HG03571 (cell line): Measurements from ENCODE around the gene NINJ1.
"Not testable (repeated sequence)": the region's sequence is repeated elsewhere in the genome, so short reads cannot be mapped to it uniquely, and the experiment has no call there.

Experiments
- ATAC-seq: cut with Tn5 transposase; IDR thresholded peaks from one replicate; pipeline ENCODE4 v1.9.1; 2021; ENCODE audit not compliant: unreplicated experiment

Gene NINJ1

DNA sequence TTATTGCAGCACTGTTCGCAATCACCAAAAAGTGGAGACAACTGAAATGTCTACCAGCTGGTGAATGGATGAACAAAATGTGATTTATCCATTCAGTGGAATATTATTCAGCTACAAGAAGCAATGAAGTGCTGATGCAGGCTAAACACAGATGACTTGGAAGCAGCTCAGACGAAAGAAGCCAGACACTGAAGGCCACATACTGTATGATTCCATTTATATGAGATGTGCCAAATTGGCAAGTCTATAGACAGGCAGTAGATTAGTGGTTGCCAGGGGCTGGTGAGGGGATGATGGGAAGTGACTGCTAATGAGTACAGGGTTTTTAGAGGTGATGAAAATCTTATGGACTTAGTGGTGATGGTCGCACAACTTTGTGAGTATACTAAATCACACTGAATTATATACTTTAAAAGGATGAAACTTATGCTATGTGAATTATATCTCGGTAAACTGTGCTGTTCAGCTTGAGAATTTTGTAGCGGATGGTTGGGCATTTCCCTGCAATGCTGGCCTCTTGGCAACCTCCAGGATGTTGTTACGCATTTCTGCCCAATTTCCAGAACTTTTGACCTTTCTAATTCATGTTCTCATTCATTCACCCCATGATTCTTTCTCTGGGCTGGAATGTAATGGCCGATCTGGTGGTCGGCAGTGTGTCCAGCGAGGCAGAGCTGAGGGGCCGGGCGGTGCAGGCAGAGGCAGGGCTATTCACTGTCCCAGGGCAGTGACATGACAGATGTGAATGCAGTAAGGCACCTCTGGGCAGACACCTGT is 27.9 kb upstream of the NINJ1 start:
- ATAC-seq: no peak

DNA sequence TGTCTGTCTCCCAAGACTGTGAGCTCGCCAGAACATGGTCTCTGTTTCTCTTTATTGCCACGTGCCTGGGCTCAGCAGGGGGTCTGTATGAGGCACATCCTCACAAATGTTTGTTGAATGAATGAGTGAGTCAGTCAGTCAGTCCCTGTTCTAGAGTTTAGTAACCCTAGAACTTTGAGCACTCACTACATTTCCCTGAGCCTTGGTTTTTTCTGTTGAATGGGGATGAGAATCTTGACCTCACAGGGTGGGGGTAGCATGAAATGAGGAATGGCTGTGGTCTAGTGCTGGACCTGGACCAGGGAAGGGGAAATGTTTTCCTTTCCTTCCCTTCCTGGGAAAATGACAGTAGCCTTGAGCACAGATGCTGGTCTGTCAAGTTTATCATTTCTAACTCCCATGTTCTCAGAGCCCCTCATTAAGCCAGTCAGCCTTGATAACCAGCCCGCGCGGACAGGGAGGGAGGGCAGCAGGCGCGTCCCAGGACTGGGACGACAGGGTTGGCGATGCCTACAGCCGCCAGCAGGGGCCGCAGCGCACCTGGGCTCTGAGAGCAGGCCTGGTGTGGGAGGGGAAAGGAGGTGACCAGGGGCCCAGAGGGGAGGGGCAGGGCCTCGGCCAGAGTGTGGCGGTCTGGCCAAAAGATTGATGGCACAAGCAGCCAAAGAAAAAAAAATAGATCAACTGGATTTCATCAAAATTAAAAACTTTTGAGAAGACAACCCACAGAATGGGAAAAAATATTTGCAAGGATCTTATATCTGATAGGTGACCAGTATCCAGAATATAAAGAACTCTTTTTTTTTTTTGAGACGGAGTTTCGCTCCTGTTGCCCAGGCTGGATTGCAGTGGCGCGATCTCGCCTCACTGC is 25.8 kb upstream of the NINJ1 start:
- peak; percentile 80 for ATAC-seq

DNA sequence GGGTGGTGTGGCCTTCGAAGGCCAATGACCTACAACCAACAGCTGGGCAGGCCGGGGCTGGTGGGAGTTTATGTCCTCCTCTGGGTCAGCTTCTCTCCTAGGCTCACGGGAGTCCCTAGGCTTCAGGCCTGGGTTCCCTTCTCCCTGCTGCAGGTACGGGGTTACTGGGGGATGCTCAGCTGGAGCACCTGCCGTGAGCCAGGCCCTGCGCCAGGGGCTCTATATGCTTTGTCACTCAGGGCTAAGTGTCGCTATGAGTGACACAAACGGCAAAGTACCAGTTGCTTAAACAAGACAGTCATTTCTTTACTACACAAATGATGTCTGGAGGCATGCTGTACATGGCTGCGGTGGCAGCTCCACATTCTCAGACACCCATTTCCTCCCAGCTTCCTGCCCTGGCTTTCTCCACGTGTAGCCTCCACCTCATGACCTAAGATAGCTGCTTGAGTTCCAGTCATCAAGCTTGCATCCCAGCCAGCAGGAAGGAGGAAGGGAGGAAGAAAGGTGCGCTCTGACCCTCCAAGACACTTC is 22.5 kb upstream of the NINJ1 start:
- ATAC-seq: peak; percentile 48

DNA sequence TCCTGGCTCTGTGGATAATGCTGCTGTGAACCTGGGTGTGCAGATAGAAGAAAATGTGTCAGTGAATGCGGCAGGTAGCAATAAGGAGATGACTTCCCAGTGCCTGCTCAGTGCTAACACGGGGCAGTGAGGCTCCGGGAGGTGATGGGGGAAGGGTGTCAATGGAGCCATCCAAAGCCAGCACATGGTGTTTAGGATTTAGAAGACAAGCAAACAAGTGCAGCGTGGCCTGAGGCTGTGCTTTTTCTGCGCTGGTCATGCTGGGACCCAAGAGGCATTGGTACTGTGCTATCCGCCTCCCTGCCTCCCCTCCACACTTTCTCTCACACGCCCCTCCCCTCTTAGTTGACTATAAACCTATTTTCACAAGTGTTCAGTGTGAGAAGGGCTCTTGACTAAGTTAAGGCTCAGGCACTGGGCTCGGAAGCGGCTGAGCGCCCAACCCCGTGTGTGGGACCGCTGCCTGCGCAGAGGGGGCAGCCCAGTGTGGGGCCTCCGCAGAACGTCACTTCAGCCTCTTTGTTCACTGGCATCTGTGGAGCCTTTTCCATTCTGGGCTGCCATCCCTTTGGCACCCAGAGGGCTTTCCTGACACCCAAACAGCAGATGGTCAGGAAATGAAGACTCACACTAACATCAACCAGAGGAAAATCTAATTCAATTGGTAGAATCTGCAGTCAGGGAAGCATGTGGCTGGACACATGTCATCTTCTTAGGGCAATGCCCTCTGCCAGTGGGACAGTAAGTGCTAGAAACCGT is 21.8 kb upstream of the NINJ1 start:
- ATAC-seq: no peak

DNA sequence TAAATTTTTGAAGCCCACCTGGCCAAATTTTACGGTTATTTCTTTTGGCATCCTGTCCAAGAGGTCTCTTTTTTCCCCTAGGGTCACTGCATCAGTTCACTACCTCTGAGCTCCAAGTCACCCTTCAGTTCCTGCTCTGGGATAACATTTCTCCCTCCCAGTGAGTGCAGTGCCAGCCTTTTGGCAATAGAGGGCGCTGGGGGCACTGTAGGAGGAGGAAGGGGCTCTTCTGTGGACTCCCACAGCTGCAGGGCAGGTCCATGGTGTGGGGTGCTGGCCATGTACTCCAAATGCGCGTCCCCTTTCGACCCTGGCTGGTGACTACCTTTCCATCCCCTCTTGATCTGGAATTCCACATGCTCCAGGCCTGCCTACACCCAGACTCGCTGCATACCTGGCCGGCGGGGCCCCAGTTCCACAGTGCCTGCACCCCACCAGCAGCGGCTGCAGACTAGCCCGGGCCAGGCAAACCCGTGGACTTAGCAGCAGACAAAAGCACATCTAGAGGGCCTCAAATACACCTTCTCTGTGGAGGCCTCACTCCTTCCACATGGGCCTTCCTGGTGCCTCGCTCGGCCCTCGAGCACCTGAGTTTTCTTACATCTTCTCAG is 20.3 kb upstream of the NINJ1 start:
- no peak for ATAC-seq

DNA sequence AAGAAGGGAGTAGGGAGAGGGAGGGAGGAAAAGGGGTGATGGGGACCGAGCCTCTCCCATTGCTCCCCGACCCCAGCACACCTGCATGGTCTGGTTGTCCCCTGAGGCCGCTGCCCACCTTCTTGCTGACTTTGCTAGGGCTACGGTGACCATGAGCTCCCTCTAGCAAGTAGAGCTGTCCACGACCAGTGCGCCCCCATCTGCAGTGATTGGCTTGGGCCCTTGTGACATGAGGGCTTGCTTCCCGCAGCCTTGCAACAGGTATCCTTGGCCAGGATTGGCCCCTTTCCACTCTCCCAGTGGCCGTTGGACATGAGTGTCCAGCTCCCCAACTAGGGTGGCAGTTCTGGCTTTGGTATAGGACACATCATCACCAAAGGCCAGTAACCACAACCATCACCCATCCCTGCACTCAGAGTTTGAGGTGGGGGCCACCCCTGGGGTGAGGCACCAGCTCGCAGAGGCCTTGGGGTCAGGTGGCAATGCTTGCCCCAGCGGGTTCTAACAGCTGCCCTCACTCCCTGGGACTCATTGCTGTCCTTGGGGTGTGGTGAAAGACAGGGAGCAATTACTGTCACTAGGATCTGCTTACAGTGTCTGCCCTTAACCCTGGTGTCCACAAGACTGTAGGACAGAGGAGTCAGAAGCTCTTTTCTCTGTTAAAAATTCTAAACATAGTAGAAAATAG is 17.2 kb upstream of the NINJ1 start:
- ATAC-seq: no peak

DNA sequence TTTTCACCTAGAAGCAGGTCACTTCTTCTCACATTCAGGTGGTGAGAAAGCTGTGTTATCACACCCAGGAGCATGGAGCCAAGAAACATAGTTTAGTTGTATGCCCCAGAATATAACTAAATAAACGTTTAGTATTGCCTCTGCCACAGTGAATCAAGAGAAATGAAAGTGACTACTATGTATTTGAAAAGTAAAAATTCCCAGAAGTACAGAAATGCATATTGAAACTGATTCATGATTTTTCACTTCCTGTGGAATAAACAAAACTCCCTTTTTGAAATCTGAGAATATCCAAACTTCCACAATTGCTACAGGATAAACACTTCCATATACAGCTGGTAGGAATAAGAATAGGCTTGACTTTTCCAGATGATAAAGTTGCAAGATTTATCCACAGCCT is 15.3 kb upstream of the NINJ1 start:
- no peak for ATAC-seq

DNA sequence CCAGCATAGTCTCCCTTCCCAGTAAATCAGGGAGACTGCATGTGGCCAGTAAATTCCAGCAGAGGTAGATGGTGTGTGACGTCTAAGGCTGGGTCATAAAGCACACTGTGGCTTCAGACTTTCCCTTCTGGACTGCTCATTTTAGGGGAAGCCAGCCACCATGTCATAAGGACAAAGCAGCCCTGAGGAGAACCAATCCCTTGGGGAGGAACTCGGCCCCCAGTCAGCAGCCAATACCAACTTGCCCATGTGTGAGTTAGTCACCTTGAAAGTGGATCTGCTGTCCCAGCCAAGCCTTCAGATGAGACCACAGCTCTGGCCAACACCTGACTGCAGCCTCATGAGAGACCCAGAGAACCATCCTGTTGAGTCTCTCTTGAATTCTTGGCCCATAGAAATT is 14.7 kb upstream of the NINJ1 start:
- ATAC-seq: no peak

DNA sequence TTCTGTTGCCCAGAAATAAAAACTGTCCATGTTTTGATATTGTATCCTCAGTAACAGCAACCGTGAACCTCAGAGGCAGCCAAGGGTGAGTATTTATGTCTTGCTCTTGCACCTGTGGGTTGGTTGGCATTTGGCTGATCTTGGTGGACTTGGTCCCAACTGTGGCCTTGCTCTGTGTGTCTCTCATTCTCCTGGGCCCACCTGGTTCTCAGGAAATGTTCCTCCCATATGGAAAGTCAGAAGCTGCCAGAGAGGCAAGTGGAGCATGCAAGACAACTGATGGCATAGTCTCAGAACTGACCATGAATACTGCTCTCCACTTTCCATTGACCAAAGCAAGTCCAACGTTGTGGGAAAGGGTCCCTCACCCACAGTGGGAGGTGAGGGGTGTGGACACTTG is 13.6 kb upstream of the NINJ1 start:
- no peak for ATAC-seq

DNA sequence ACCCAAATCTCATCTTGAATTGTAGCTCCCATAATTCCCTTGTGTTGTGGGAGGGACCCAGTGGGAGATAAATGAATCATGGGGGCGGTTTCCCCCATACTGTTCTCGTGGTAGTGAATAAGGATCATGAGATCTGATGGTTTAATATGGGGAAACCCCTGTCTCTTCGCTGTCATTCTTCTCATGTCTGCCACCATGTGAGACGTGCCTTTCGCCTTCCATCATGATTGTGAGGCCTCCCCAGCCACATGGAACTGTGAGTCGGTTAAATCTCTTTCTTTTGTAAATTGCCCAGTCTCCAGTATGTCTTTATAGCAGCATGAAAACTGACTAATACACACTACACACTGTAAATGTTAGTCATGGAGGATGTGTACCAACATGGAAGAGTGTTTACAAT is 12.6 kb upstream of the NINJ1 start:
- ATAC-seq: not testable (repeated sequence)

DNA sequence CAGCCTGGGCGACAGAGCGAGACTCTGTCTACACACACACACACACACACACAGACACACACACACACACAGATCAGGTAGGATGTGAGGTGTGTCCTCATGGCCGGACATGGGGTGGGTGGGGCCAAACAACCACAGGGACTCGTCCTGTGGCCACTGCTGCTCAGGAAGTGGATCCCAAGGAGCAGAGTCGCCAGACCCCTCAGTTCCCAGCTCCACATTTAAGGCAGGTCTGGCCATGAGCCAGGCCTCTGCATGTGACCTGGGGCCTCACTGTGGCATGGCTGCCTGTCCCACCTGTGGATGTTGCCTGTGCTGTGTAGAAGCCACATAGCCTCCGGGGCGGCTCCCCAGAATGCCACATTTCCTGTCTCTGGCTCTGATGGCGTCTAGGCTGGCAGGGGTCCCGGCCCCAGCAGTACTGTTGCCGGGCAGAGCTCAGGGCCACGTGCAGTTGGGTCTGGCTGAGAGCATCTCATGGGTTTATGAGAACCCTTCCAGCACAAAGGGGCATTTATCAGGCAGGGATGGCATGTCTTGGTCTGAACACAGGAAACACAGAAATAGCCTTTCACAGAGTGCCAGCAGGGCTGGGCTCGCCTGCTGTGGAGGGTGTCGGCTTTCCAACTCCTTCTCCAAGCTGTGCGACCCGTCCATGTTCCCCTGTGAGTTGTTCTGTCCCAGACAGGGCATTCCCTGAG is 9.9 kb upstream of the NINJ1 start:
- no peak for ATAC-seq

DNA sequence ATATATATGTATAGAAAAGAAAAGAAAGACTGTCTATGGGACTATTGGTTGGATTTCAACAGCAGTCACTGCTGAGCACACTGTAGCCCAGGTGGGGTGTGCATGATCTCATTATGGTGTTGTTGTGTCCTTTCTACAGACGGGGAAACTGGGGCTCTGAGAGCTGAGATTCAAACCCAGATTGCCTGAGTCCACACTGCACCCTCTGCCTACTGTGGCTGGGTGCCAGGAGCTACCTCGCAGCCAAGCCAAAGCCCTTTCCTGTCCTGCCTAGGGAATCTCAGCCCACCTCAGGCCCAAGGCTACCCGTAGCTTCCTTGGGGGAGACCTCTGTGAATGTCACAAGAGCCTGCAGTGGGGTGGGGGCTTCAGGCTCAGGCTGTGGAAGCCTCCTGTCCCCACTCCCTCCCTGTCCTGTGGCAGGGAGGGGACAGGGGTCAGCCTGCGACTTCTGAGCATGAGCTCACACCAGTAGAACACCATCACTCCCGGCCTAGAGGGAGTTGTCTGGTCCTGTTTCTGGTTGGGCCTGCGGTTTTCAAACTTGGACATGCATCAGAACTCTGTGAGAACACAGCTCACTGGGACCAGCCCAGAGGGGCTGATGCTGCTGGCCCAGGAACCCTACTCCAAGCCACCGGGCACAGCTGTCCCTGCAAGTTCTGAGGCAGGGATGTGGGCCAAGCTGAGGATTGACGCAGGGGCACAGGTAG is 7.9 kb upstream of the NINJ1 start:
- ATAC-seq: no peak

DNA sequence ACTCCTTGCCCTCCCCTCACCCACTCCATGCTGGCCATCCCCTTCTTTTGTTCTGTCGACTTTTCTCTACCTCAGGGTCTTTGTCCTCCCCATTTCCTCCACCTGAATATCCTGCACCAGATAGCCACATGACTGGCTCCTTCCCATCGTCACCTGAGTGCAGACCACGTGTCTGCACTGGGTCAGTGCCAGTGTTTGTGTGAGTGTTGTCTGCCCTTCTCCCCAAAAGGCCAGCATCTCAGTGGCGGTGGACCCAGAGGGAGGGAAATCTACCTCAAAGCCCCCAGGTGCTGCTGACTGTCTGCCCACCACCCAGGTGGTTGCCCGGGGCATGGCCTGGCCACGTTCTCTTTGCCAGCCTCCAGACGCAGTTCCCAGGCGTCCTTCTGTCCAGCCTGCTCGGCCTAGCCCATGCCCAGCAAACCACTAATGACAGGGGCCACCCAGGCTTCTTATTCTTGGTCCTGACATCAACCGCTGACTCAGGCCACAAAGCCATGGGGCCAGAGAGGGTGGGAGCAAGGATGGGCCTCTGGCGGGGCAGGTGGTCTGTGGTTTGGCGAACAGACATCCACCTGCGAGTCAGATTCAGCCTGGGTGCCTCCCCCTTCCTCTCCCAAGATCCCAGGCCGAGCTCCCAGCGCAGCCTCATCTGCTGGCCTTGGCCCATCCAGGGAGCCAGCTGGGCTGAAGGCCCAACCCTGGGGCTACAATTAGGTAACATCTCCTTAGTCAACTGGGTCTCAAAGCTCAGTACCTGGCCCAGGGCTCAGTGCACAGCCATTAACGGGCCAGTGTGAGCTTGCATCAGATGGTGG is 5.5 kb upstream of the NINJ1 start:
- no peak for ATAC-seq

DNA sequence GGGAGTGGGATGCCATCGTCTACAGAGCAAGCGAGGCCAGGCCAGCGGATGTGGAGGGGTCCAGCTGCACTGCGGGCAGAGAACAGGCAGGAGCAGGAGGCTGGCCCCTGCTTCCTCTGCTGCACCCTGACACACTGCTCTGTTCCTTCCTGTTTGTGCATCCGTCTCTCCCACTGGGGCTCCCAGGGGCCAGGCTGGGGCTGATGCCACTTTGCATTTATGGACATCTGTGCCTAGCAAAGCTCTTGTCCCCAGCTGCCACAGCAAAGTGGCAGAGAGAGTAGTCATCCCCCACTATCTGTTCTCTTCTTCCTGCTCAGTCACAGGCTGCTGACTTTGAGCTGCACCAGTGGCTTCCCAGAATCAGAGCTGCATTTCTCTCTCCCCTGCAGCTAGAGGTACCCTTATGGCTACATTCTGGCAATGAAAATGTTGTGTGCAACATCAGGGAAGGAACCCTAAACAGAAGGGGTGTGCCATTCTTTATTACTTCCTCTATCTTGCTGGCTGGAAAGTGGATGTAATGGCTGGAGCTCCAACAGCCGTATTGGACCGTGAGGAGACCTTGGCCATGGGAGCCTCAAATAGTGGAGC is 4.2 kb upstream of the NINJ1 start:
- ATAC-seq: no peak

DNA sequence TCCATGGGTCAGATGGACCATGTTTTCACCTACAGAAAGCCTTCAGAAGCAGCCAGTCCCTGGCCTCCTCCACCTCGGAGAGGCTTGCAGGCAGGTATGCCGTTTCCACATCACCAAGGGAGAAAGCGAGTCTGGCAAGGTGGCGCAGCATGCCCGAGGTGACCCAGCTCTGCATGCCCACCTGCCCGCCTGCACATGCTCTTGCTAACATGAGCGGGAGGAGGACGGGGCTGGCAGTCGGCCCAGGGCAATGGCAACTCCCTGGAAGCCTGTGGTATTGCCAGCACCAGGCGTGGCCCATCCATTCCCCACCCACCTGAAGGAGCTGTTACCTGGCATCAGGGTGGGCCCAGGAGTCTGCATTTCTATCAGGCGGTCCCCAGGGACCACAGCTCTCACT is 3.3 kb upstream of the NINJ1 start:
- ATAC-seq: no peak

DNA sequence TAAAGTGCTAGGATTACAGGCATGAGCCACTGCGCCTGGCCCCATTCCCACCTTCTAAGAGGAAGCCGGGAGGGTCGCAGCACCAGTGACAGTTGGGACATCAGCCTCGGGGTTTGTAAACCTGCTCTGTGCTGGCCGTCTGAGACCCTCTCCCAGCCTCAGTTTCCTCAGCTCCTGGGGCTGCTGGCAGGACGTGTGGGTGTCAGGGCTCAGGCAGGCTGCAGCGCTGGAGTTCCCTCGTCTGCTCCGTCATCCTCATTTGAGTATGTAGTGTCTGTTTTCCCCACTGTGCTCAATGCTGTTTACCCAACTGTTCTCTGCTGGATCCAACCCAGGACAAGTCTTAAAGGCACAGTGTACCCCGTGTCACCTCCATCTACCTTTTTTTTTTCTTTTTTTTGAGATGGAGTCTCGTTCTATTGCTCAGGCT is 2.0 kb upstream of the NINJ1 start:
- no peak for ATAC-seq

DNA sequence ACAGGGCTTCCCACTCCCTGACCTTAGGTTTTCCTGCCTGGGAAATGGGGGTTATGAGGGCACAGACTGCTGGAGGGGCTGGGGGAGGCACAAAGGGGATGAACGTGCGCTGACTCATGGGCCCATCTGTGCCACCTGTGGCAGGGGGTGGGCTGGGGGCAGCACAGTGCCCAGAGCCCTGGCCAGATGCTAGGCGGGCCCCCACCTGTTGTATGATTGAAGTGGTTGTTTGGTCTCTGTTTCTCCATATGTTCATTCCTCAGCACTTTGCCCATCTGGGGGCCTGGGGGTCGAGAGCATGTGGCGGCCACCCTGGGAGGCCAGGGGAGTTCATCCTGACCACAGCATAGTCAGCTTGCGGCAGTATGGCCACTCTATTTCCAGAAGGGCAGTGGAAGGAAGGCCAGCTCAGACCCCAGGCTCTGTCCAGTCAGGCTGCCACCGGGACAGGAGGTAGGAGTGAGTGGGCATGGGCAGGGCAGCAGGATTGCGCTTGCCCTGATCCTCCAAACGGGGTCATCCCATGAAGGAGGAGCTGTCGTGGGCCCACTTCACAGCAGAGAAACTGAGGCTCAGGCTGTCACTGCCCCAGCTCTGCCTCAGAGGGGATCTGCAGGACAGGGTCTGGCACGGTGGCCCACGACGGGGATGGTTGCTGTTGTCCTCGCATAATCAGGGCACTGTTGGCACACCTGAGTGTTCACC is 841 bp upstream of the NINJ1 start:
- peak; percentile 2 for ATAC-seq
